Colon (tissue), 2 donors: Measurements from ENCODE around the gene TBC1D13.
"Not testable (repeated sequence)": the region's sequence is repeated elsewhere in the genome, so short reads cannot be mapped to it uniquely, and the experiment has no call there.

Experiments used
- FAIRE-seq: peaks from 2 replicates; lab custom pipeline; 2012; peaks lifted over from hg19 to GRCh38; lab: Jason Lieb, UNC
- donor health status: control.
- donor health status: control.

Gene TBC1D13

GRCh38 chr9:128821584-128822406 lies 34.7 kb downstream of the TBC1D13 start:
- no peak for FAIRE-seq

- no peak for FAIRE-seq
These were observed 35.5 kb downstream of the TBC1D13 start for GRCh38 chr9:128822407-128823042.

GRCh38 chr9:128823362-128823902 lies 36.4 kb downstream of the TBC1D13 start:
- FAIRE-seq: no peak

- no peak for FAIRE-seq
These were observed 36.9 kb downstream of the TBC1D13 start for GRCh38 chr9:128823903-128824406.

- no peak for FAIRE-seq
These were observed 37.9 kb downstream of the TBC1D13 start for GRCh38 chr9:128824911-128825310.

- FAIRE-seq: no peak
These were observed 39.1 kb downstream of the TBC1D13 start for GRCh38 chr9:128825923-128826700.

- FAIRE-seq: no peak
These were observed 41.2 kb downstream of the TBC1D13 start for GRCh38 chr9:128828267-128828666.

GRCh38 chr9:128828719-128829452 lies 41.8 kb downstream of the TBC1D13 start:
- no peak for FAIRE-seq

- FAIRE-seq: no peak
These were observed 42.6 kb downstream of the TBC1D13 start, which contains the start of gene SPOUT1 for GRCh38 chr9:128829477-128830251. TSS of gene SPOUT1 (minus strand) at chr9:128829794. CDS start at chr9:128829780, 14 bp downstream.

GRCh38 chr9:128833696-128834095 lies 46.6 kb downstream of the TBC1D13 start:
- no peak for FAIRE-seq

- FAIRE-seq: no peak
These were observed 48.5 kb downstream of the TBC1D13 start for GRCh38 chr9:128835246-128836210.

- no peak for FAIRE-seq
These were observed 49.6 kb downstream of the TBC1D13 start for GRCh38 chr9:128836509-128837145.

- no peak for FAIRE-seq
These were observed 51.3 kb downstream of the TBC1D13 start for GRCh38 chr9:128838338-128838737.

GRCh38 chr9:128840524-128840923 lies 53.5 kb downstream of the TBC1D13 start:
- no peak for FAIRE-seq

- no peak for FAIRE-seq
These were observed 54.8 kb downstream of the TBC1D13 start for GRCh38 chr9:128841694-128842492.

- FAIRE-seq: not testable (repeated sequence)
These were observed 56.1 kb downstream of the TBC1D13 start for GRCh38 chr9:128843171-128843570.

- no peak for FAIRE-seq
These were observed 58.3 kb downstream of the TBC1D13 start for GRCh38 chr9:128845186-128845931.
